Astrocyte (in vitro differentiated cells and primary cell): Measurements from ENCODE around the gene APH1A.

Experiments used
- EZH2 ChIP-seq: IDR thresholded peaks from 2 replicates; pipeline ENCODE4 v1.6.1; 2012; ENCODE audit warnings: mild to moderate bottlenecking, low read length, inconsistent platforms; ENCODE audit not compliant: insufficient read depth
- TF ChIP-seq, protein P1 (sequence below): IDR thresholded peaks from 2 replicates; pipeline ENCODE4 v1.5.1; 2011; ENCODE audit warnings: low read depth, mild to moderate bottlenecking, inconsistent platforms, low read length, moderate library complexity; ENCODE audit not compliant: insufficient read depth

DNA sequence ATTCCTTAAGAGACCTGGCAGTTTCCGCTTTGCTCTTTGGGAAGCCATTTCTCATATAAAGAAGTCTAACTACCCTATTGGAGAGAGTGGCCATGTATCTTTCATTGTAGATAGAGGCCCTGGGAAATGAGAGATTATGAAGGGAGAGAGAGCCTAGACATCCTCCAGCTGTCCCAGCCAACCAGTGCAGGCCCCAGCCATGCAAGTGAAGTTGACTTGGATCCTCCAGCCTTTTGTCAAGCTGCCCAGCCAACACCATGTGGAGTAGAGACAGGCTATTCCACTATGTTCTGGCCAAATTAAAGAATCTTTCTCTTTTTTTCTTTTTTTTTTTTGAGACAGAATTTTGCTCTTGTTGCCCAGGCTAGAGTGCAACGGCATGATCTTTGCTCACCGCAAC lies 25.8 kb downstream of the APH1A start:
- TF ChIP-seq, protein P1, sequence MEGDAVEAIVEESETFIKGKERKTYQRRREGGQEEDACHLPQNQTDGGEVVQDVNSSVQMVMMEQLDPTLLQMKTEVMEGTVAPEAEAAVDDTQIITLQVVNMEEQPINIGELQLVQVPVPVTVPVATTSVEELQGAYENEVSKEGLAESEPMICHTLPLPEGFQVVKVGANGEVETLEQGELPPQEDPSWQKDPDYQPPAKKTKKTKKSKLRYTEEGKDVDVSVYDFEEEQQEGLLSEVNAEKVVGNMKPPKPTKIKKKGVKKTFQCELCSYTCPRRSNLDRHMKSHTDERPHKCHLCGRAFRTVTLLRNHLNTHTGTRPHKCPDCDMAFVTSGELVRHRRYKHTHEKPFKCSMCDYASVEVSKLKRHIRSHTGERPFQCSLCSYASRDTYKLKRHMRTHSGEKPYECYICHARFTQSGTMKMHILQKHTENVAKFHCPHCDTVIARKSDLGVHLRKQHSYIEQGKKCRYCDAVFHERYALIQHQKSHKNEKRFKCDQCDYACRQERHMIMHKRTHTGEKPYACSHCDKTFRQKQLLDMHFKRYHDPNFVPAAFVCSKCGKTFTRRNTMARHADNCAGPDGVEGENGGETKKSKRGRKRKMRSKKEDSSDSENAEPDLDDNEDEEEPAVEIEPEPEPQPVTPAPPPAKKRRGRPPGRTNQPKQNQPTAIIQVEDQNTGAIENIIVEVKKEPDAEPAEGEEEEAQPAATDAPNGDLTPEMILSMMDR = no peak
- TF ChIP-seq EZH2 = no peak
